ENCODE results near the gene ALG6.
"Not testable (repeated sequence)": the region's sequence is repeated elsewhere in the genome, so short reads cannot be mapped to it uniquely, and the experiment has no call there.

The ALG6 gene

GRCh38 chr1:63418101-63418500 is 50.7 kb downstream of the ALG6 start:
- no peak for FAIRE-seq

- not testable (repeated sequence) for FAIRE-seq
These were observed 53.3 kb downstream of the ALG6 start for GRCh38 chr1:63420746-63421145.

- no peak for FAIRE-seq
These were observed 56.2 kb downstream of the ALG6 start for GRCh38 chr1:63423649-63424048.

- peak; percentile 33 for FAIRE-seq
These were observed 61.4 kb downstream of the ALG6 start for GRCh38 chr1:63428815-63429214.

GRCh38 chr1:63429281-63429680 is 61.9 kb downstream of the ALG6 start:
- FAIRE-seq = no peak

GRCh38 chr1:63435161-63435560 is 67.7 kb downstream of the ALG6 start:
- no peak for FAIRE-seq

- no peak for FAIRE-seq
These were observed 74.7 kb downstream of the ALG6 start for GRCh38 chr1:63442141-63442475.

- no peak for FAIRE-seq
These were observed 81.4 kb downstream of the ALG6 start for GRCh38 chr1:63448731-63449246.

GRCh38 chr1:63450416-63450815 is 83.0 kb downstream of the ALG6 start:
- FAIRE-seq = no peak

GRCh38 chr1:63453232-63453631 is 85.8 kb downstream of the ALG6 start:
- FAIRE-seq = no peak

- peak; percentile 69 for FAIRE-seq
These were observed 86.8 kb downstream of the ALG6 start for GRCh38 chr1:63454269-63454668.

GRCh38 chr1:63458750-63459149 is 91.3 kb downstream of the ALG6 start:
- no peak for FAIRE-seq

- no peak for FAIRE-seq
These were observed 94.3 kb downstream of the ALG6 start for GRCh38 chr1:63461661-63462230.

GRCh38 chr1:63463248-63463647 is 95.8 kb downstream of the ALG6 start:
- no peak for FAIRE-seq

GRCh38 chr1:63466181-63466580 is 98.8 kb downstream of the ALG6 start:
- no peak for FAIRE-seq

GRCh38 chr1:63466759-63467158 is 99.3 kb downstream of the ALG6 start:
- FAIRE-seq = no peak

GRCh38 chr1:63468683-63469082 is 101.3 kb downstream of the ALG6 start:
- FAIRE-seq = not testable (repeated sequence)

- FAIRE-seq = no peak
These were observed 108.3 kb downstream of the ALG6 start for GRCh38 chr1:63475761-63476160.

GRCh38 chr1:63480057-63480456 is 112.6 kb downstream of the ALG6 start:
- peak; percentile 36 for FAIRE-seq

- no peak for FAIRE-seq
These were observed 119.2 kb downstream of the ALG6 start for GRCh38 chr1:63486629-63487028.

GRCh38 chr1:63487336-63488065 is 120.1 kb downstream of the ALG6 start:
- no peak for FAIRE-seq

Data from colon (tissue), 2 donors.